PC-3 (cell line): ENCODE data around the gene PSMB4. TPM values are rescaled to one million over a fixed set of nuclear protein-coding genes. Genes with fewer than 3 reads are reported as not detected.

Source experiments
- ATAC-seq: fragments of 200-7000 bp; cut with Tn5 transposase; 2 replicates; pipeline ENCODE4 v1.9.1; 2020; ENCODE audit warnings: mild to moderate bottlenecking, moderate library complexity
- BruUV-seq: library from RNA; stranded (reverse); fragments of 400-500 nt; replicated peaks from 2 replicates; lab custom pipeline; 2021; lab: Mats Ljungman, UMichigan
- CTCF ChIA-PET: fragments of 300-600 bp; sonication (Branson Sonifier 250); formaldehyde crosslinking; loops from one replicate; lab custom pipeline; 2022; ENCODE audit warnings: antibody characterized with exemption; lab: Charles Lee
- POLR2A ChIA-PET: fragments of 300-600 bp; sonication (Branson Sonifier 250); formaldehyde crosslinking; loops from one replicate; lab custom pipeline; 2022; ENCODE audit warnings: antibody characterized with exemption; ENCODE audit not compliant: unreplicated experiment; lab: Charles Lee
- DNase-seq: peaks from one replicate; pipeline ENCODE4 v3.0.0-alpha.2; 2015
- H2AFZ ChIP-seq: fragments of 300-600 bp; sonication (generic); 2 replicates; pipeline ENCODE4 v1.6.0; 2016; ENCODE audit warnings: antibody characterized with exemption, low read length
- H3F3A ChIP-seq: fragments of 300-600 bp; sonication (generic); one replicate; pipeline ENCODE4 v1.6.0; 2017; ENCODE audit warnings: antibody characterized with exemption, low read length, control low read depth, mild to moderate bottlenecking; ENCODE audit not compliant: unreplicated experiment
- H3K27ac ChIP-seq: fragments of 300-600 bp; sonication (generic); 2 replicates; pipeline ENCODE4 v1.5.1; 2016; ENCODE audit warnings: mild to moderate bottlenecking, low read length
- H3K27me3 ChIP-seq: fragments of 300-600 bp; sonication (generic); 2 replicates; pipeline ENCODE4 v1.6.1; 2016; ENCODE audit warnings: low read length, mixed read lengths
- H3K36me3 ChIP-seq: fragments of 300-600 bp; sonication (generic); 2 replicates; pipeline ENCODE4 v1.6.1; 2016; ENCODE audit warnings: low read depth, mixed run types, low read length, mixed read lengths
- H3K4me1 ChIP-seq: fragments of 300-600 bp; sonication (generic); 2 replicates; pipeline ENCODE4 v1.5.1; 2016; ENCODE audit warnings: low read length; ENCODE audit not compliant: insufficient read depth
- H3K4me2 ChIP-seq: fragments of 300-600 bp; sonication (generic); 2 replicates; pipeline ENCODE4 v1.6.0; 2016; ENCODE audit warnings: low read length
- H3K4me3 ChIP-seq: fragments of 300-600 bp; sonication (generic); 2 replicates; pipeline ENCODE4 v1.5.1; 2016; ENCODE audit warnings: mild to moderate bottlenecking, low read length, mixed read lengths
- H3K79me2 ChIP-seq: fragments of 300-600 bp; sonication (generic); 2 replicates; pipeline ENCODE4 v1.6.1; 2017; ENCODE audit warnings: low read length, mixed read lengths
- H3K9ac ChIP-seq: fragments of 300-600 bp; sonication (generic); 2 replicates; pipeline ENCODE4 v1.6.0; 2016; ENCODE audit warnings: mild to moderate bottlenecking, low read length
- H3K9me2 ChIP-seq: fragments of 300-600 bp; sonication (generic); replicated peaks from 2 replicates; pipeline ENCODE4 v1.6.1; 2016; ENCODE audit warnings: mixed run types, low read length, mixed read lengths
- H3K9me3 ChIP-seq: fragments of 300-600 bp; sonication (generic); 2 replicates; pipeline ENCODE4 v1.6.1; 2016; ENCODE audit warnings: low read length, mixed read lengths
- H4K20me1 ChIP-seq: fragments of 300-600 bp; sonication (generic); 2 replicates; pipeline ENCODE4 v1.6.1; 2016; ENCODE audit warnings: low read length, mixed read lengths
- CTCF ChIP-seq: fragments of 300-600 bp; sonication (generic); conservative IDR thresholded peaks from 2 replicates; pipeline ENCODE4 v1.5.1; 2017; ENCODE audit warnings: antibody characterized with exemption, low read depth, mild to moderate bottlenecking, low read length
- EZH2 ChIP-seq: fragments of 300-600 bp; sonication (generic); IDR thresholded peaks from one replicate; pipeline ENCODE4 v1.6.1; 2017; ENCODE audit warnings: antibody characterized with exemption, mild to moderate bottlenecking, low read length; ENCODE audit not compliant: unreplicated experiment
- EZH2phosphoT487 ChIP-seq: fragments of 300-600 bp; sonication (generic); IDR thresholded peaks from 2 replicates; pipeline ENCODE4 v1.6.1; 2018; ENCODE audit warnings: mild to moderate bottlenecking, antibody characterized with exemption, low read length, borderline replicate concordance
- intact Hi-C: fragments of 100-400 bp; cut with micrococcal nuclease; formaldehyde crosslinking; loops from 2 replicates; pipeline ENCODE4 v1.9.0; 2023
- total RNA-seq: library from RNA; depleted of rRNA; stranded (reverse); fragments of >200 nt; gene quantifications from 2 replicates; pipeline ENCODE4 v1.2.3, GENCODE V29; 2014

The PSMB4 gene
- total RNA-seq, 1 experiment from 2014 or later: 818 TPM

- Histone ChIP-seq H3K9me2 (no peaks in the 10 kb centered on the region), H4K20me1 (0 out of 2 replicates have a peak, but pooled peaks cover 6% of the 10 kb centered on the region), H2AFZ (no peak overlapping the region), H3K4me2 (peak overlapping the region; percentile 51), H3F3A (no peaks in the 10 kb centered on the region), H3K36me3 (peaks cover 12% of the 10 kb centered on the region; the same call in 1 of the 2 replicates), H3K4me3 (no peak overlapping the region), H3K79me2 (peaks cover 97% of the 10 kb centered on the region), H3K27ac (no peak overlapping the region), H3K9ac (no peak overlapping the region), H3K27me3 (no peaks in the 10 kb centered on the region), H3K9me3 (no peaks in the 10 kb centered on the region), H3K4me1 (peaks cover 11% of the 10 kb centered on the region)
- DNase-seq (peak; percentile 98), ATAC-seq (peak; percentile 94)
- no TSS peak for BruUV-seq
- TF ChIP-seq EZH2phosphoT487: no peak
- peak; percentile 95 for TF ChIP-seq CTCF
- ChIA-PET CTCF (interaction anchor here (0.7 to 1.2 kb wide), 5 partner anchors 91 to 291 kb away, joined by 3 to 4 read pairs (median 3); no protein-coding TSS in a partner anchor), POLR2A (no interaction called here)
- intact Hi-C loops: loop anchor here (1.0 to 5.0 kb wide), 7 partner anchors 14 to 392 kb away; partner anchors contain the start of gene TUFT1
Measured at GRCh38 chr1:151443846-151444782, 44.7 kb downstream of the PSMB4 start.

- Histone ChIP-seq H2AFZ (no peak overlapping the region), H3K4me3 (no peak overlapping the region), H3K9me2 (no peaks in the 10 kb centered on the region), H3K79me2 (peaks cover 97% of the 10 kb centered on the region), H4K20me1 (0 out of 2 replicates have a peak, but pooled peaks cover 6% of the 10 kb centered on the region), H3K9ac (no peak overlapping the region), H3K27ac (no peak overlapping the region), H3F3A (no peaks in the 10 kb centered on the region), H3K4me2 (peak overlapping the region; percentile 51), H3K4me1 (peaks cover 11% of the 10 kb centered on the region), H3K36me3 (peaks cover 9% of the 10 kb centered on the region; the same call in 1 of the 2 replicates), H3K27me3 (no peaks in the 10 kb centered on the region), H3K9me3 (no peaks in the 10 kb centered on the region)
- CTCF ChIA-PET: interaction anchor here (0.6 to 1.2 kb wide), 6 partner anchors 91 to 290 kb away, joined by 3 to 4 read pairs (median 3); no protein-coding TSS in a partner anchor
- ATAC-seq: peak; percentile 14
- TF ChIP-seq CTCF: no peak
- no peak for TF ChIP-seq EZH2phosphoT487
- TF ChIP-seq EZH2: no peak
- no peak for DNase-seq
- no TSS peak for BruUV-seq
- intact Hi-C loops: loop anchor here (1.0 to 5.0 kb wide), 6 partner anchors 14 to 291 kb away; partner anchors contain the start of gene TUFT1
- POLR2A ChIA-PET: no interaction called here
Measured at GRCh38 chr1:151444783-151445177, 45.4 kb downstream of the PSMB4 start.
